B cell (primary cell): ENCODE measurements around the gene MLIP. TPM values are rescaled to one million over a fixed set of nuclear protein-coding genes. Genes with fewer than 3 reads are reported as not detected.

Experiments used
- ATAC-seq: fragments of 200-7000 bp; cut with Tn5 transposase; one replicate; pipeline ENCODE4 v1.10.0; 2021; ENCODE audit warnings: low read depth, mild to moderate bottlenecking, moderate number of reproducible peaks, moderate library complexity
- CTCF ChIA-PET: fragments of 350-600 bp; sonication (Branson Sonifier 250); formaldehyde crosslinking; loops from one replicate; lab custom pipeline; 2021; ENCODE audit warnings: antibody characterized with exemption, inconsistent platforms; lab: Charles Lee
- POLR2A ChIA-PET: fragments of 350-600 bp; sonication (Branson Sonifier 250); formaldehyde crosslinking; loops from one replicate; lab custom pipeline; 2021; ENCODE audit warnings: antibody characterized with exemption; lab: Charles Lee
- DNase-seq: peaks from one replicate; pipeline ENCODE4 v3.0.0; 2013
- H2AFZ ChIP-seq: 2 replicates; pipeline ENCODE4 v1.6.1; 2012; ENCODE audit warnings: mild to moderate bottlenecking, low read depth, low read length; ENCODE audit not compliant: insufficient read depth, poor library complexity, severe bottlenecking
- H3K27ac ChIP-seq, 2 donors: 1 replicate in 1 of 2; 2 replicates in 1 of 2; pipeline ENCODE4 v1.5.1; 2012 to 2013; ENCODE audit warnings: low read length in 2 of 2, mild to moderate bottlenecking in 2 of 2, moderate library complexity in 1 of 2
- H3K27me3 ChIP-seq, 4 experiments: fragments of 200-600 bp in 1 of 4; sonication (generic) in 1 of 4; replicated peaks in 1 of 4; 1 replicate in 2 of 4; 2 replicates in 2 of 4; pipeline versions ENCODE4 v1.6.1 to v1.7.0; 2013 to 2016; ENCODE audit warnings: low read length in 3 of 4, mild to moderate bottlenecking in 2 of 4, mixed read lengths in 1 of 4, moderate library complexity in 1 of 4; ENCODE audit not compliant: insufficient read depth in 4 of 4, control insufficient read depth in 3 of 4; ENCODE audit errors: control extremely low read depth in 1 of 4
- H3K36me3 ChIP-seq, 2 experiments: replicated peaks in 1 of 2; 1 replicate in 1 of 2; 2 replicates in 1 of 2; pipeline versions ENCODE4 v1.6.1 to v1.7.1; 2013; ENCODE audit warnings: low read length in 1 of 2; ENCODE audit not compliant: insufficient read depth in 2 of 2, control insufficient read depth in 1 of 2; ENCODE audit errors: control extremely low read depth in 1 of 2, extremely low read depth in 1 of 2
- H3K4me1 ChIP-seq, 2 donors: fragments of 200-600 bp in 1 of 2; sonication (generic) in 1 of 2; 1 replicate in 1 of 2; 2 replicates in 1 of 2; pipeline versions ENCODE4 v1.5.1 to v1.6.1; 2013 to 2017; ENCODE audit warnings: low read length in 2 of 2; ENCODE audit not compliant: control insufficient read depth in 2 of 2, insufficient read depth in 2 of 2
- H3K4me2 ChIP-seq: replicated peaks from 2 replicates; pipeline ENCODE3; 2012; ENCODE audit warnings: mild to moderate bottlenecking, low read depth, low read length; ENCODE audit not compliant: poor library complexity, severe bottlenecking
- H3K4me3 ChIP-seq, 5 experiments: fragments of 200-600 bp in 1 of 5; sonication (generic) in 1 of 5; 1 replicate in 3 of 5; 2 replicates in 2 of 5; pipeline versions ENCODE4 v1.5.1 to v1.7.0; 2011 to 2016; ENCODE audit warnings: low read length in 4 of 5, mild to moderate bottlenecking in 4 of 5, low read depth in 2 of 5, control low read depth in 1 of 5, moderate library complexity in 1 of 5; ENCODE audit not compliant: insufficient read depth in 1 of 5; ENCODE audit errors: control extremely low read depth in 1 of 5, extremely low read depth in 1 of 5
- H3K79me2 ChIP-seq: fragments of 200-600 bp; sonication (generic); one replicate; pipeline ENCODE4 v1.6.0; 2016; ENCODE audit warnings: low read length; ENCODE audit not compliant: control insufficient read depth, insufficient read depth
- H3K9ac ChIP-seq: fragments of 200-600 bp; sonication (generic); 2 replicates; pipeline ENCODE4 v1.6.1; 2017; ENCODE audit warnings: mild to moderate bottlenecking, low read length, moderate library complexity
- H3K9me3 ChIP-seq, 3 donors: one replicate each; pipeline versions ENCODE4 v1.6.1 to v1.7.1; 2013; ENCODE audit warnings: low read length in 2 of 3; ENCODE audit not compliant: control insufficient read depth in 2 of 3, insufficient read depth in 1 of 3; ENCODE audit errors: control extremely low read depth in 1 of 3
- H4K20me1 ChIP-seq: 2 replicates; pipeline ENCODE4 v1.6.0; 2012; ENCODE audit warnings: mild to moderate bottlenecking, low read length; ENCODE audit not compliant: insufficient read depth, control insufficient read depth, poor library complexity, severe bottlenecking
- H3K27ac Mint-ChIP-seq: one replicate; pipeline ENCODE4 v1.8.0; 2021; ENCODE audit warnings: mixed read lengths
- H3K27me3 Mint-ChIP-seq: one replicate; pipeline ENCODE4 v1.8.0; 2021; ENCODE audit warnings: mixed read lengths
- H3K4me1 Mint-ChIP-seq: one replicate; pipeline ENCODE4 v1.8.0; 2021; ENCODE audit warnings: mixed read lengths
- H3K4me3 Mint-ChIP-seq: one replicate; pipeline ENCODE4 v1.8.0; 2021; ENCODE audit warnings: mixed read lengths
- H3K9me3 Mint-ChIP-seq: one replicate; pipeline ENCODE4 v1.8.0; 2022; ENCODE audit warnings: mixed read lengths; ENCODE audit not compliant: insufficient read depth
- CTCF ChIP-seq: fragments of 200-600 bp; IDR thresholded peaks from one replicate; pipeline ENCODE4 v1.8.0; 2022; ENCODE audit warnings: antibody characterized with exemption, mild to moderate bottlenecking
- EZH2 ChIP-seq: IDR thresholded peaks from 2 replicates; pipeline ENCODE4 v1.6.1; 2012; ENCODE audit warnings: borderline replicate concordance, low read depth, mild to moderate bottlenecking, moderate library complexity, low read length; ENCODE audit not compliant: insufficient read depth, poor library complexity, severe bottlenecking
- WGBS: methylation state at CpG from one replicate; pipeline ENCODE4 v1.1.5; 2013; ENCODE audit warnings: missing lambda C conversion rate; ENCODE audit not compliant: insufficient coverage; 5-methylcytosine and 5-hydroxymethylcytosine counted together
- intact Hi-C: fragments of 100-400 bp; cut with micrococcal nuclease; formaldehyde crosslinking; loops from one replicate; pipeline ENCODE4 v1.10.0; 2022
- polyA plus RNA-seq: library from polyadenylated mRNA; depleted of rRNA; stranded (reverse); fragments of >200 nt; gene quantifications from 2 replicates; pipeline ENCODE4 v1.2.3, GENCODE V29; 2012
- total RNA-seq, 2 donors: library from RNA; stranded (reverse); fragments of 120-200 nt in 1 of 2; gene quantifications; 1 replicate in 1 of 2; 2 replicates in 1 of 2; pipeline versions ENCODE4 v1.2.3 to v1.2.4, GENCODE V29; 2013 to 2022

MLIP gene
- total and polyA plus RNA-seq, 2 donors (not counting 1 experiment from before 2014, with no cell fraction given), result not detected

- ChIA-PET POLR2A (no interaction called here), CTCF (no interaction called here)
- Histone ChIP-seq H3K9ac (no peak overlapping the region), H3K4me1 (no peaks in the 10 kb centered on the region), H3K36me3 (no peaks in the 10 kb centered on the region), H3K4me3 (no peak overlapping the region), H3K27ac (no peak overlapping the region), H3K4me2 (no peak overlapping the region), H4K20me1 (no peaks in the 10 kb centered on the region), H3K9me3 (no peaks in the 10 kb centered on the region), H2AFZ (no peak overlapping the region), H3K27me3 (no peaks in the 10 kb centered on the region), H3K79me2 (no peaks in the 10 kb centered on the region)
- ATAC-seq (no peak), DNase-seq (no peak)
- Mint-ChIP-seq H3K9me3 (peaks cover 3% of the 10 kb centered on the region), H3K27ac (no peak overlapping the region), H3K27me3 (no peaks in the 10 kb centered on the region), H3K4me1 (no peaks in the 10 kb centered on the region), H3K4me3 (no peak overlapping the region)
- WGBS, result no CpG with 5 or more reads among the region's 1 CpG
- no peak for TF ChIP-seq EZH2
- no peak for TF ChIP-seq CTCF
- intact Hi-C loops, result no loop called here
Observed at GRCh38 chr6:54252496-54252895, 141.3 kb downstream of the MLIP start.

GRCh38 chr6:54252916-54253315, 141.7 kb downstream of the MLIP start:
- H3K27ac ChIP-seq, result no peak overlapping the region
- no peak overlapping the region for H3K4me2 ChIP-seq
- Mint-ChIP-seq H3K27ac (no peak overlapping the region), H3K27me3 (no peaks in the 10 kb centered on the region), H3K9me3 (peaks cover 3% of the 10 kb centered on the region), H3K4me3 (no peak overlapping the region), H3K4me1 (no peaks in the 10 kb centered on the region)
- DNase-seq (no peak), ATAC-seq (no peak)
- H3K36me3 ChIP-seq, result no peaks in the 10 kb centered on the region
- H2AFZ ChIP-seq, result no peak overlapping the region
- no peak overlapping the region for H3K4me3 ChIP-seq
- H3K4me1 ChIP-seq, result no peaks in the 10 kb centered on the region
- ChIA-PET POLR2A (no interaction called here), CTCF (no interaction called here)
- no peaks in the 10 kb centered on the region for H4K20me1 ChIP-seq
- no peaks in the 10 kb centered on the region for H3K27me3 ChIP-seq
- intact Hi-C loops, result no loop called here
- no peak overlapping the region for H3K9ac ChIP-seq
- 85% methylated on average over 1 of the region's 4 CpGs for WGBS
- no peaks in the 10 kb centered on the region for H3K79me2 ChIP-seq
- H3K9me3 ChIP-seq, result no peaks in the 10 kb centered on the region
- no peak for TF ChIP-seq CTCF
- TF ChIP-seq EZH2, result no peak
